SK-N-MC (cell line): ENCODE data around the gene MYPOP.

Source experiments
- DNase-seq: peaks from one replicate; pipeline ENCODE4 v3.0.0-alpha.2; 2011; ENCODE audit warnings: low read depth, low spot score
- H3K27ac ChIP-seq: fragments of 200-600 bp; sonication (generic); 2 replicates; pipeline ENCODE4 v1.5.1; 2016; ENCODE audit warnings: mixed run types
- H3K36me3 ChIP-seq: fragments of 200-600 bp; sonication (generic); 2 replicates; pipeline ENCODE4 v1.6.1; 2017; ENCODE audit warnings: antibody characterized with exemption, low read length, mixed read lengths; ENCODE audit not compliant: insufficient read depth
- H3K4me3 ChIP-seq: fragments of 200-600 bp; sonication (generic); 2 replicates; pipeline ENCODE4 v1.5.1; 2016
- H3K9ac ChIP-seq: fragments of 200-600 bp; sonication (generic); 2 replicates; pipeline ENCODE4 v1.8.0; 2017; ENCODE audit warnings: mixed run types, mixed read lengths; ENCODE audit not compliant: insufficient read length
- H3K9me3 ChIP-seq: fragments of 200-600 bp; sonication (generic); 2 replicates; pipeline ENCODE4 v1.6.1; 2017; ENCODE audit warnings: low read depth, mild to moderate bottlenecking, antibody characterized with exemption, low read length, moderate library complexity, mixed read lengths
- EZH2 ChIP-seq: fragments of 200-600 bp; sonication (generic); IDR thresholded peaks from one replicate; pipeline ENCODE4 v1.6.1; 2017; ENCODE audit warnings: antibody characterized with exemption
- FOXP2 ChIP-seq: optimal IDR thresholded peaks from 2 replicates; pipeline ENCODE3; 2011; ENCODE audit warnings: mild to moderate bottlenecking, moderate library complexity; ENCODE audit not compliant: insufficient read depth; ENCODE audit errors: extremely low read length, control extremely low read depth
- POLR2AphosphoS5 ChIP-seq: IDR thresholded peaks from 2 replicates; pipeline ENCODE4 v1.6.1; 2012; ENCODE audit warnings: mild to moderate bottlenecking, low read depth, low read length, borderline replicate concordance

Gene MYPOP

DNA sequence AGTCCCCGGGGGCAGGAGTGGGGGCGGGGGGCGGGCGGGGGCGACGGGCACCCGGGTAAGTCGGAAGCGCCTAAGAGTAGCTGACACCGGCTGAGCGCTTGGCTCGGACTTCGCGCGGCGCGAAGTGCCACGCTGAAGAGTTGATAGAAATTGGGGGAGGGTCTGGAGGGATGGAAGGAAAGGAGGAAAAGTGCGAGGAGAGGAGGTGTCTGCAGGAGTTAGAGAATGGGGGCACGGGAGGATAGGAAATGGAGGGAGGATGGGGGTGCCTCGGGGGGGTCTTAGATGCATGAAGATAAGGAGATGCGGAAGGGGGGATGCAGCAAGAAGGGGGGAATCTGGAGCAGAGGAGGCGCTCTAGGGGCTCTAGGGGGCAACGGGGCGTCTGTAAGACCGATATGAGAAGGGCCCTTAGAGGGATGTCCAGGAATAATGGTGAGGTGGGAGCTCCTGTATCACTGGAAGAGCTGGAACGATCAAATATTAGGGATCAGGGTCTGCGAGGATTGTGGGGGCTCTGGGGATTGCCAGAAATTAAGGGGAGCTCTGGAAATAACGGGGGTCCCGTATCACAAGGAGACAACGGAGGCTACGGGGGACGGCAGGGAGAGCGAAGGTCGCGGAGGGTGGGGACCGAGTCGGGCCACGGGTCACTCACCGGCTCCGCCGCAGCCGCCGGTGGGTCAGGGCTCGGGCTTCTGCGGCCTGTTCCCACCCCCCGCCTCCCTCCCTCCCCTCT, at the start of gene MYPOP:
MYPOP (minus strand) TSS at position 702 of the 739 bp plus-strand sequence. CDS start 840 bp downstream, outside the sequence.
- peak within 1 kb of the TSS; percentile 81 for H3K9ac ChIP-seq
- H3K27ac ChIP-seq: no peak within 1 kb of the TSS
- no peak for DNase-seq
- no peaks in the 10 kb centered on the region for H3K9me3 ChIP-seq
- H3K36me3 ChIP-seq: peaks cover 26% of the 10 kb centered on the region; the same call in 1 of the 2 replicates
- H3K4me3 ChIP-seq: peak within 1 kb of the TSS; percentile 82
- TF ChIP-seq FOXP2: no peak
- TF ChIP-seq EZH2: no peak
- TF ChIP-seq POLR2AphosphoS5: no peak

DNA sequence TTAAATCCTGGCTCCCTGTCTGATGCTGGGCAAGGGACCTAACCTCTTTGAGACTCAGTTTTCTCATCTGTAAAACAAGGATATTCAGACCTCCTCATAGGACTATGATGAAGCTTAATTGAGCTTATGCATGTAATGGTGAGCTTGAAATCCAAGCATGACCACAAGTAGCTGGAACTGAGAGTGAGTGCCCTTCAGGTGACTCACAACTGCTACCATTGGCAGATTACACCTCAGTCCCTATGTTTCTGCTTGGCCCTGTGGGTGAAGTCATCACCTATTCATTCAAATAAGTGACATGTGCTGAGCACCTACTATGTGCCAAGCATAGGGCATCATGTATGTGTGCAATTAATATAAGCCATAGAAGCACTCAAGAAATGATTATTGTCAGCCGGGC, 45.5 kb upstream of the MYPOP start:
- no peak overlapping the region for H3K4me3 ChIP-seq
- no peak for DNase-seq
- H3K9me3 ChIP-seq: no peaks in the 10 kb centered on the region

GRCh38 chr19:45940515-45940805, 38.0 kb upstream of the MYPOP start:
- no peaks in the 10 kb centered on the region for H3K36me3 ChIP-seq
- DNase-seq: no peak
- no peaks in the 10 kb centered on the region for H3K9me3 ChIP-seq
- H3K4me3 ChIP-seq: no peak overlapping the region
- TF ChIP-seq FOXP2: no peak
- no peak overlapping the region for H3K27ac ChIP-seq
- no peak overlapping the region for H3K9ac ChIP-seq

More for the DNA sequence above, 45.5 kb upstream of the MYPOP start:
- Histone ChIP-seq H3K36me3 (no peaks in the 10 kb centered on the region), H3K27ac (no peak overlapping the region), H3K9ac (no peak overlapping the region)
- TF ChIP-seq FOXP2 (no peak), EZH2 (no peak)

GRCh38 chr19:45939792-45940514, 37.5 kb upstream of the MYPOP start:
- Histone ChIP-seq H3K9ac (no peak overlapping the region), H3K36me3 (no peaks in the 10 kb centered on the region), H3K27ac (no peak overlapping the region), H3K9me3 (no peaks in the 10 kb centered on the region), H3K4me3 (no peak overlapping the region)
- no peak for TF ChIP-seq FOXP2
- no peak for TF ChIP-seq POLR2AphosphoS5
- TF ChIP-seq EZH2: no peak
- DNase-seq: no peak

DNA sequence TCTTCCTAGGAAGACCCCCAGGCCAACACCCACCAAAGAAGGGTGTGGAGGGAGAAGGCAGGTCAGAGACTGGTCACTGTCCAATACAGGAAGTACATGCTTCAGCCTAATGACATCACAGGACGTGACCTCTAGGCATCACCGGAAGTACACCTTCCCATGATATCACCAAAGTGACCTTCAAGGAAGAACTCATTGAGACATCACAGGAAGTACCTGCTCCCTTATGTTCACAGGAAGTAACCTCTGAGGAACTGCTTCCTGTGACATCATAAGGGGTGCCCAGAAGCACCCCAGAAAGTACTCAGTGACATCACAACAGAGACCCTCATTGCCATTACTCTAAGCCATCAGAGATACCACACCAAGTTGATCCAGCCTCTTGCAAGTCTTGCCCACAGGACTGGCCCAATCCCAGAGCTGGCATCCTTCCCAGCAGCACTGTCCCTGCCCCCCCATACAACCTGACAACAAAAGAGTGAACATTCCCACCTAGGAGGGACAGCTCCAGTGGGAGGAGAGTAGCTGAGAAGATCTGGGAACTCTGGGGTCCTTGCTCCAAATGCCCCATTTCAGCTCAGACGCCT, 36.4 kb upstream of the MYPOP start:
- Histone ChIP-seq H3K9me3 (no peaks in the 10 kb centered on the region), H3K36me3 (no peaks in the 10 kb centered on the region), H3K27ac (no peak overlapping the region), H3K9ac (no peak overlapping the region), H3K4me3 (no peak overlapping the region)
- no peak for DNase-seq
- TF ChIP-seq POLR2AphosphoS5 (no peak), EZH2 (no peak), FOXP2 (no peak)

DNA sequence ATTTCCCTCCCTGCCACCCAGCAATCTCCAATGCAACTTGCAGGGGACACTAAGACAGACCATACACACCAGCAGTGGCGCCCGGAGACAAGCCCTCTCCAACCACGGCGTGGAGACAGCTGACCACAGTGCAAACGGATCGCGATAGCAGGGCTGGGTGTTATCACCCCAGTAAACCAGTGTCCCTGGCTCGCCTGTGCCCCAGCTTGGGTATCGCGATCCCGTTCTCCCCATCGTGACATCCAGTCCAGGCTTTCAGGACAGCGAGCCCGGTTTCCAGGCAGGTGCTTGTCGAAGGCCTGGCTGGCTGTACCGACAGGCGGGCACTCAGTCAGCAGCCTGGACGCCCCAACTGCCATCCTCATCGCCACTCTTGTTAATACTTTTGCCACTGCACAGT, 32.9 kb upstream of the MYPOP start:
- Histone ChIP-seq H3K9me3 (no peaks in the 10 kb centered on the region), H3K9ac (no peak overlapping the region), H3K27ac (no peak overlapping the region), H3K4me3 (no peak overlapping the region), H3K36me3 (no peaks in the 10 kb centered on the region)
- no peak for TF ChIP-seq FOXP2
- no peak for TF ChIP-seq POLR2AphosphoS5
- TF ChIP-seq EZH2: no peak
- no peak for DNase-seq

GRCh38 chr19:45934551-45935230, 32.3 kb upstream of the MYPOP start:
- no peak overlapping the region for H3K9ac ChIP-seq
- no peak for TF ChIP-seq EZH2
- no peak for TF ChIP-seq POLR2AphosphoS5
- TF ChIP-seq FOXP2: no peak
- H3K4me3 ChIP-seq: no peak overlapping the region
- no peaks in the 10 kb centered on the region for H3K36me3 ChIP-seq
- DNase-seq: no peak
- no peak overlapping the region for H3K27ac ChIP-seq
- no peaks in the 10 kb centered on the region for H3K9me3 ChIP-seq

DNA sequence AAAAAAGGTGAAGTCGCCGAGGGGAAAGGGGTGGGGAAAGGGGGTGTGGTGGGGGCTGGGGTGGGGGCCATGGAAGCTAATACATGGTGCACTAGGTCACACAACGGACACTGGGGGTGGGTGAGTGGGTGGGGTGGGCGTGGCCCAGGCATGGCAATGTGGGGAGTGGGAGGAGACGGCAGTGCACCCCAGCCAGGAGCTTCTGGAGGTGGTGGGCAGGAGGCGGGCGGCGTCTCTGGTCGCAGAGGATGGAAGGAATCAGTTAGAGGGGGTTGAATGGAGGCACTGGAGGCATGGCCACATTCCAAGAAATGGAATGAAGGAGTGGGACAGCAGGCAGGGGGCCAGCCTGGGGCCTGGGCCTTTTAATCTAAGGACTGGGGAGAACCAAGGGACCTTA, 31.3 kb upstream of the MYPOP start:
- H3K9ac ChIP-seq: no peak overlapping the region
- H3K27ac ChIP-seq: no peak overlapping the region
- H3K36me3 ChIP-seq: no peaks in the 10 kb centered on the region
- no peak for TF ChIP-seq FOXP2
- DNase-seq: no peak
- no peaks in the 10 kb centered on the region for H3K9me3 ChIP-seq
- no peak overlapping the region for H3K4me3 ChIP-seq
